Mucosa of descending colon (tissue), 3 donors: Measurements from ENCODE around the gene KAZN. TPM values are rescaled to one million over a fixed set of nuclear protein-coding genes. Genes with fewer than 3 reads are reported as not detected.

ENCODE experiments used
- ATAC-seq: fragments of 200-7000 bp; cut with Tn5 transposase; one replicate; pipeline ENCODE4 v1.9.1; 2020; ENCODE audit warnings: mild to moderate bottlenecking, moderate library complexity
- DNase-seq, 3 donors: peaks; one replicate each; pipeline ENCODE4 v3.0.0-alpha.2; 2020
- H3K36me3 ChIP-seq: fragments of 200-600 bp; one replicate; pipeline ENCODE4 v1.8.0; 2021; ENCODE audit warnings: low read depth, mild to moderate bottlenecking
- H3K4me1 ChIP-seq: fragments of 200-600 bp; one replicate; pipeline ENCODE4 v1.8.0; 2021; ENCODE audit warnings: low read depth, mild to moderate bottlenecking
- H3K4me3 ChIP-seq: fragments of 200-600 bp; one replicate; pipeline ENCODE4 v1.8.0; 2021; ENCODE audit warnings: mild to moderate bottlenecking
- H3K9me3 ChIP-seq: fragments of 200-600 bp; one replicate; pipeline ENCODE4 v1.8.0; 2021; ENCODE audit warnings: mild to moderate bottlenecking
- intact Hi-C, 2 donors: fragments of 100-400 bp; cut with DNase I in 1 of 2; cut with micrococcal nuclease in 1 of 2; formaldehyde crosslinking; loops; one replicate each; pipeline versions ENCODE4 v1.11.0 to v1.11.1; 2022; cut with DNase I, micrococcal nuclease
- total RNA-seq, 3 donors: library from RNA; stranded (reverse); fragmentation: NEBNext Ultra II Directional in 2 of 3; extraction: Animal tissue kit (Norgen Biotek cat#: 25700) in 2 of 3; gene quantifications; one replicate each; pipeline versions ENCODE4 v1.2.1 to v1.2.4, GENCODE V29; 2021 to 2023
- TF ChIP-seq, protein P1 (sequence below): fragments of 200-600 bp; IDR thresholded peaks from one replicate; pipeline ENCODE4 v1.8.0; 2022; ENCODE audit warnings: antibody characterized with exemption, mild to moderate bottlenecking
- donor health status: DM: no; HTN: no; CAD: no; lungs with moderate emphysema.
- donor health status: DM: no; HTN: no; CAD: no.
- donor health status: DM: no; HTN: yes; CAD: no.

The KAZN gene
- total RNA-seq, 3 donors from 2014 or later = 9.7 to 21.9 (median 15.8) TPM

DNA sequence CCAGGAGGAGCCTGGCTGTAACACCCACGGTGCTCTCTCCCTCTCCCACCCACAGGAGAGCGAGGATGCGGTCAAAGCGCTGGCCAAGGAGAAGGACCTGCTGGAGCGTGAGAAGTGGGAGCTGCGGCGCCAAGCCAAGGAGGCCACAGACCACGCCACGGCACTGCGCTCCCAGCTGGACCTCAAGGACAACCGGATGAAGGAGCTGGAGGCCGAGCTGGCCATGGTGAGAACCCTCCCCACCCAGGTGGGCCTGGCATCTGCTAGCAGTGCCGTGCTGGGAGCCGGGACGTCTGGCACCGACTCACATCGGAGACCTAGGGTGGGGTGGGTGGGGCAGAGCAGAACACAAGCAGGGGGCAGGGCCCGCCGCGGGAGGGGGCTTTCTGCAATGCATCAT lies 445.4 kb downstream of the KAZN start:
- TF ChIP-seq, protein P1, sequence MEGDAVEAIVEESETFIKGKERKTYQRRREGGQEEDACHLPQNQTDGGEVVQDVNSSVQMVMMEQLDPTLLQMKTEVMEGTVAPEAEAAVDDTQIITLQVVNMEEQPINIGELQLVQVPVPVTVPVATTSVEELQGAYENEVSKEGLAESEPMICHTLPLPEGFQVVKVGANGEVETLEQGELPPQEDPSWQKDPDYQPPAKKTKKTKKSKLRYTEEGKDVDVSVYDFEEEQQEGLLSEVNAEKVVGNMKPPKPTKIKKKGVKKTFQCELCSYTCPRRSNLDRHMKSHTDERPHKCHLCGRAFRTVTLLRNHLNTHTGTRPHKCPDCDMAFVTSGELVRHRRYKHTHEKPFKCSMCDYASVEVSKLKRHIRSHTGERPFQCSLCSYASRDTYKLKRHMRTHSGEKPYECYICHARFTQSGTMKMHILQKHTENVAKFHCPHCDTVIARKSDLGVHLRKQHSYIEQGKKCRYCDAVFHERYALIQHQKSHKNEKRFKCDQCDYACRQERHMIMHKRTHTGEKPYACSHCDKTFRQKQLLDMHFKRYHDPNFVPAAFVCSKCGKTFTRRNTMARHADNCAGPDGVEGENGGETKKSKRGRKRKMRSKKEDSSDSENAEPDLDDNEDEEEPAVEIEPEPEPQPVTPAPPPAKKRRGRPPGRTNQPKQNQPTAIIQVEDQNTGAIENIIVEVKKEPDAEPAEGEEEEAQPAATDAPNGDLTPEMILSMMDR = no peak
- intact Hi-C loops = loop anchor here in 1 of 2 donors (10.0 kb wide), 1 partner anchor 269 kb away; no protein-coding TSS in a partner anchor
- no peak for ATAC-seq

DNA sequence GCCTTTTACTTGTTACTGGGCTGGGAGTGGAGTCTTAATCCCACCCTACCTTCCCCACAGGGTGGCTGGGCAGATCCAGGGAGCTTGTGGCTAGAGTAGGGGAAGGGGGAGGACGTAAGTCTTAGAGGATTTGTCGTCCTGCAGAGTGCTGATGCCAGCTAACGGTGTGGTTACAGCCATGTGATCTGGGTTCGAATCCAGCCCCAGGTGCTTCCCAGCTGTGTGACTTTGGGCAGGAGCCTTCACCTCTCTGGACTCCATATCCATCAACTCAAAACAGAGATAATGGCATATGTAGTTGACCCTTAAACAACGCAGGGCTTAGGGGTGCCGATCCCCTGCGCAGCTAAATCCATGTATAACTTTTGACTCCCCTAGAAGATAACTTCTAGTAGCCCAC lies 446.6 kb downstream of the KAZN start:
- TF ChIP-seq, protein P1 = no peak
- Histone ChIP-seq H3K4me3 (no peak overlapping the region), H3K4me1 (no peaks in the 10 kb centered on the region), H3K9me3 (no peaks in the 10 kb centered on the region), H3K36me3 (no peaks in the 10 kb centered on the region)
- DNase-seq = no peak
- ATAC-seq = no peak
- intact Hi-C loops = loop anchor here (5.0 to 10.0 kb wide), 2 partner anchors 270 to 1078 kb away; no protein-coding TSS in a partner anchor

More for the DNA sequence above, 445.4 kb downstream of the KAZN start:
- H3K4me3 ChIP-seq = no peak overlapping the region
- H3K9me3 ChIP-seq = no peaks in the 10 kb centered on the region
- H3K4me1 ChIP-seq = no peaks in the 10 kb centered on the region
- no peak for DNase-seq
- H3K36me3 ChIP-seq = no peaks in the 10 kb centered on the region

- intact Hi-C loops = loop anchor here (5.0 to 10.0 kb wide), 2 partner anchors 272 to 1079 kb away; no protein-coding TSS in a partner anchor
- TF ChIP-seq, protein P1 = peak; percentile 83
Measured at GRCh38 chr1:15046487-15047165, 448.1 kb downstream of the KAZN start.

GRCh38 chr1:15047237-15047636 lies 448.8 kb downstream of the KAZN start:
- ATAC-seq = no peak
- intact Hi-C loops = loop anchor here (5.0 to 10.0 kb wide), 2 partner anchors 272 to 1080 kb away; no protein-coding TSS in a partner anchor

More at GRCh38 chr1:15046487-15047165, 448.1 kb downstream of the KAZN start:
- ATAC-seq (peak; percentile 84), DNase-seq (peak; percentile 63 to 86 (median 70))
- no peaks in the 10 kb centered on the region for H3K9me3 ChIP-seq
- H3K36me3 ChIP-seq = no peaks in the 10 kb centered on the region
- no peak overlapping the region for H3K4me3 ChIP-seq
- no peaks in the 10 kb centered on the region for H3K4me1 ChIP-seq

GRCh38 chr1:15048437-15048980 lies 450.0 kb downstream of the KAZN start:
- Histone ChIP-seq H3K36me3 (no peaks in the 10 kb centered on the region), H3K4me1 (no peaks in the 10 kb centered on the region), H3K9me3 (no peaks in the 10 kb centered on the region), H3K4me3 (no peak overlapping the region)
- intact Hi-C loops = loop anchor here (5.0 to 10.0 kb wide), 2 partner anchors 274 to 1081 kb away; no protein-coding TSS in a partner anchor
- ATAC-seq = no peak
- TF ChIP-seq, protein P1 = no peak
- DNase-seq = no peak

More at GRCh38 chr1:15047237-15047636, 448.8 kb downstream of the KAZN start:
- no peaks in the 10 kb centered on the region for H3K36me3 ChIP-seq
- TF ChIP-seq, protein P1 = no peak
- H3K9me3 ChIP-seq = no peaks in the 10 kb centered on the region
- no peaks in the 10 kb centered on the region for H3K4me1 ChIP-seq
- no peak overlapping the region for H3K4me3 ChIP-seq
- DNase-seq = no peak
